Muscle of back (tissue), 11 donors: ENCODE data around the gene GRXCR1. TPM values are rescaled to one million over a fixed set of nuclear protein-coding genes. Genes with fewer than 3 reads are reported as not detected.

Experiments used
- DNase-seq, 3 donors: peaks; one replicate each; pipeline versions ENCODE4 v3.0.0 to v3.0.0-alpha.2; 2013
- polyA plus RNA-seq, 10 donors: library from polyadenylated mRNA; unstranded; fragments of 120-200 nt; gene quantifications; one replicate each; pipeline ENCODE4 v1.2.1, GENCODE V29; 2013; ENCODE audit not compliant: insufficient read length in 10 of 10

GRXCR1 gene
- polyA plus RNA-seq, 10 donors, result not detected

DNA sequence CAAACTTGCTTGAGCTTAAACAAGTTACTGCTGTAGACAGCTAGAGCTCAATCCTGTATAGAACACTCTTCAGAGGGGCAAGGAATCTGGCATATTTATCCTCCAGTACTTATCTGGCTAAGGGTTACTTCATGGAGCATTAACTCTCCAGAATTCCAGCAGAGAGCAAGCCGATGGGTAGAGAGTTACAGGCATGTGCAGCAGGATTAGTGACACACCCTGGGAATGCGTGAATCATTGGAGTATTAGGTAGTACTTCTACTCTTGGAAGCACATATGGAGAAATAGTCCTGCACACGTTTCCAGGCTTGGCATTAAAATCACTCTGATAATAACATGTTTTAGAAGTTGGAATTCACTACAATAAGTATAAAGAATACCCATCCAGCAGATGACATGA lies 35.4 kb downstream of the GRXCR1 start:
- DNase-seq, result no peak

DNA sequence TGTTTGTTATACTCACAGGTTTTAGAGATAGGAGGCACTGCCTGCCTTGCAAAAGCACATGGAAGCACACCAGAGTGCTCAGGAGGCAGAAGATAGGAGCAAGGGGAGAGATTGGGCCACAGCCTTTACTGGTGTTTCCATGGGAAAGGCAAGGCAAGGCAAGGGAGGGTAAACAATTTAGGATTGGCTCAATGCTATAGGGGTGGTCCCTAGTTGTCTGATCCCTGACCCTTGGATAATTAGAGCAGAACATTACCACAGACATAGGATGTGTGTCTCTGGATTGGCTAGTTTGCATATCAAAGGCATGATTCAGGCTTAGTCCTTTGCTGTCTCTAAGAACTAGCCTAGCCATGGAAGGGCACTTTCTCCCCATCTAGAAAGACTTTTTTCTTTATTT lies 36.1 kb downstream of the GRXCR1 start:
- DNase-seq, result no peak

DNA sequence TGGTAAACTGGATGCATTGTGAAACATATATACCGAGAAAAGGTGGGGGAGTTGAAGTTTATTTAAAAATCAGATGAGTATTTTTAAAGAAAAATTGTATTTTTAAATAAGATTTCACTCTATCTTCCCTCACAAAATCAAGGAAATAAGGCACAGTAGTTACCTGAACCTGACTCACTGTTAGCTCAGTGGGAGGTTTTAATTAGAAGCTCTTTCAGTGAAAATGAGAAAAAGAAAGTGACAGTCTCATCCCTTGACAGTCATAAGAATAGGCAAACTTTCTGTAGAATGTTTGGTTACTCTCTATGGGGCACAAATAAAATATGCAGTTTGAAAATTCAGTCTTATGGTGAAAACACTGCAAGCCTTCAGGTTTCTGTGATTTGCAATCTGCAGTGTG lies 49.7 kb downstream of the GRXCR1 start:
- no peak for DNase-seq

DNA sequence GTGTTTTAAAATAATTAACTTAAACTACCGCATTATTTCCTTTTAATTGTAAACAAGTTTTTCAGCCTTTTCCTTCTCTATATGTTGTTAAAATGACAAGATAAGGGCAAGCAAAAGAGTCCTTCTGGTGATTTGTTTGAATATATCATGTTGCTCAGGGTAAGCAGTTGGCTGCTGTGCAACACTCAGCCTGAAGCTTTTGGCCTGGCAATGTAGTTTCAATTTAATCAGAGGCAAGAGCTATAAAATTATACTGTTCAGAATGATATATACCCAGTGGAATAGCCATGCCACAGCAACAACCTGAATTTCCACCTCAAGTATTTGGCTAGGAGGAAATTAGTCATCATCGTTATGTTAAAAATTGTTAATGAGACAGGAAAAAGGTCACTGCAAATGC lies 53.4 kb downstream of the GRXCR1 start:
- DNase-seq, result no peak

DNA sequence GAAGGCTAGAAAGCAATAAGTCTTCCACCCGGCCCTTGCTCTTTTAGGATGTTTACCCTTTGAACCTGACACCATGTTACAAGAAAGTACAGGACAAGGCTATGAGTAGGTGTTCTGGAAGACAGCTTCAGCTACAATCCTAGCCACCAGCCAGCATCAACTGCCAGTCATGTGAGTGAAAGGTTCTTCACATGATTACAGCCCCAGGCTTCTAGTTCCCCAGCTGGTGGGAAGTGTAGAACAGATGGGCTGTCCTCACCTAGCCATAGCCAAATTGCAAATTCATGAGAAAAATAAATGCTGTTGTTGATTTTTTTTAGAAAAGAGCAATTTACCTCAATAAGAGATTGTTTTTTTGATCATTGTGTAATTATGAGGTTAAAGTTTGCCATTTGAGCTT lies 60.8 kb downstream of the GRXCR1 start:
- no peak for DNase-seq

DNA sequence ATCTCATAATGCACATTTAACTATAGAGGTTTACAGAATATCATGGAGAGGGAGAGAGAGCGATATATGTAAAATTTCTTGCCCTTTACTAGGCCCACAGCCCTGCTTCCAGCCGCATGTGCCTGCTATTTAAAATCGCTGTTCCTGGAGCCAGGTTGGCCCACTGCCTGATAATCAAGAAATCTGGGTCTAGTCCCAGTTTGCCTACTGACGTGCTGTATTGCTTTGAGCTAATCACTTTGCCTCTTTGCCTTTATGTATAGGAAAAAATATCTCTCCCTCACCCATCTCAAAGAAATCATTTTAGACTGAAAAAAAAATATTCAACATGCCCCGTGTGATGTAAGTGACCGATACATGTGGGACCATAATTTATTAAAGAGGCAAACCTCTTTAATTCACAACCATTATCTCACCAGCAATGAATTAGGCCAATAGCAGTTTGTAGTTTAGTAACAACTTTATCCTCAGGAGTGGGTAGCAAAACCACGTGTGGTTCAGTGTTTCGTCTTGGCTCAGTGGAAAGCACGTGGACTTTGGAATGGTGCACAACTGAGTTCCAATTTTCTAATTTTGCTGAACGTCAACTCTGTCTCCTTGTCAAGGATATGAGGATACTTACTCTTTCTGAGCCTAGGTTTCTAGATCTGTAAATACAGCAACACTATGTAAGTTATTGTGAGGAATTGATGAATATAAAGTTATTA lies 62.6 kb downstream of the GRXCR1 start:
- peak in 2 of 3 donors; percentile 3 to 5 for DNase-seq

DNA sequence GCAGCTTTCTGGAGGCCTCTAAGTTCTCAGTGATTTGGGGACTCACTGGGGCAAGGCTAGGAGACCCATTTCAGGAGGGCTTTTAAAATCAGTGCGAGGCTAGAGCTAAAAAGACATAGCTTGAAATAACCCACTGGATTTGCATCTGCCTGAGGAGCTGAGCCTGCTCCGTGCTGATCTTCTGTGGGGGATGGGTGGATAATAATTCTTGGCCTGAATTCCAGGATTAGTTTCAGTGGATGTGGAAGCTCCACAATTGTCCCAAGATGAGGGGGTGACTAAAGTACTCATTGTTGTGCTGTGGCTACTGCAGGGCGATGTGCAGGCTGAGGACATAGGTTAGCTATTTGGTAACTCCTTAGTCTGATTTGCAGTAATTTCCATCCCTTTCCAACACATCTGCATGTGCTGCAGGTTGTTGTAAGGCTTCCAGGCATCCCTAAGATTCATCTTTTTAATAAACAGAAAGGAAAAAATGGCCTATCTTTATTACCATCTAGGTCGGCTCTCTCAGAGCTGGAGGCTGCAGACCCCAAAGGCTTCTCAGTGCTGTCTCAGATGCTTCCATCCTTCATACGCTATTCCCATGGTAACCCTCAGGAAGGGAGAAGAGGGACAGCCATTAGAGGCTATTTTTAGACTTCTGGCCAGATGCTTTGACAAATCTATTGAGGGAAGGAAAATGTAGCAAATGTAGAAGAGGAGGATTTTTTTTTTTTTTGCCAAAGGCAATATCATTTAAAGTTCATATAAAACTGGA lies 63.4 kb downstream of the GRXCR1 start:
- DNase-seq, result peak in 2 of 3 donors; percentile 7 to 34

DNA sequence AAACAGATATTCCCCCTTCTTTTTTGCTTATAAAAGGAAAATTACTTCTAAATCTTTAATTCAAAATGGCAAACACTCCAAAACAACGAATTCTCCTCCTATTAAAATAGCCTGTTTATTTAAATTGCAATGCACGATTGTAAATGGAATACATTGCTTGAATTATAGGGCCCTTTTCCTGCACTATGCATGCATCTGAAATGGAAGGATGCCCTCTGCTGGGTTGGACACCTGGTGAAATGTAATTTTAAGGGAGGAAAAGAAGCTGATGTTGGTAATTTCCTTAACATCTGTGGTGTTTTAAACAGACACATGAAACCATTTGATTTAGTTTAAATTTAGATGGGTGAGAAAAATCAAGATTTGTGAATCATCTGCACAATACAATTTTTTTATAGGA lies 72.8 kb downstream of the GRXCR1 start:
- peak in 1 of 3 donors; percentile 8 for DNase-seq

DNA sequence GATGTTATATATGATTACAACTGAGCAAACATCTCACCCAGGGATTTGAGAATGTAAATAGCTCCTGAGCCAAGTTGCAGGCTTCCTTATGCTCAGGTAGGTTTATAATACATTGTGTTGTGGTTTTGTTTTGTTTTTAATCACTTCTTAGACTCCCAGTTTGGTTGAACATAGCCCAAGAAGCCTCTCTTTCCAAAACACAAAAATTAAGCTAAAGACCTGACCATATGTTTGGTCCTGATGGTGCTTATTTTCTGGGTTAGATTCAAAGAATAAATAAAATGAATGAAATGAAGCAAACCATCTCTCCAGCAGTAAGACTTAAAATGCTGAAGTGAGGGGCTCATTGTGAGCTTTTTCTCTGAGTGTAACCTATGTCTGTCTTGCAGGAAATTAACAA lies 93.5 kb downstream of the GRXCR1 start:
- DNase-seq, result no peak

DNA sequence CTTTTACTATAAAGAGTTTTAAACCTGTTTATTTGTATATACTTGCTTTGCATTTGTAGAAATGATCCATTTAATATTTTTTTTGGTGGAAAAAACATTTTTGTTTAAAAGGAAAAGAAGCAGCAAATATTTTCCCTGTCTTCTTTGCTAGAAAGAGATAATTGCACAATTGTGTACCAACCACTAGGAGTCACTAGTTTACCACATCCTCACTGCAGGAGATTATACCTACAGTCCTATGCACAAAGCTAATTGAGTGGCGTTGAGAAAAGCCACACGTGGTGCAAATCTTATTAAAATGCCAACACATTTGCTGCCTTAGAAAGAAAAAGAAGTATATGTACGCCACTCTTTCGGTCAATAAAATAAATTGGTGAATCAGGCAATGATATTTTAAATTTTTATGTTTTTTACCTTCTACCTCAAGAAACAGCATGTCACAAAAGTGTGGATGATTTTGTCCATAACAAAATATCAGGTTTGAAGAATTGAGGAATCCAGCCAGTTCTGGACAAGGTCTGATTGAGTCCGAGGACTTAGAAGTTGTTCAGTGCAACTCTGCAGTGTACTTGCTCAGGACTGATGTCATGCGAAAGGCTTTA lies 102.9 kb downstream of the GRXCR1 start:
- peak; percentile 4 to 12 (median 5) for DNase-seq

DNA sequence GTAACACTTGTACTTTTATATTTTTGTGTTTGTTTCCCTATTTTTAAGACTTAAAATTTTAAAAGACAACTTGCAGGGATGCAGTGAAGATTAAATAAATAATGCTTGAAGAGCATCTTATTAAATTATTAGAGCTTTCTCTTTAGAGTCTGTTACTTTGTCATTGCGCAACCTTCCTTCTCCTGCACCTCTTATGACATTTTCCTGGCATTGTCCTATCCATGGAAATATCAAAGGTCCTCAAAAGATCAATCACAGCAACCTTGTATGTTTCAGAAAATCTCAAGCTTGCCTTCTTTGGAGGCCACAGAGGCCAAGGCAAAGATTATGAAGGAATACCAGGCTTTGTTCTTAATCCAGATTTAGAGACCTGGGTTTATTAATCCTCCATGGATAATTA lies 116.3 kb downstream of the GRXCR1 start:
- no peak for DNase-seq

DNA sequence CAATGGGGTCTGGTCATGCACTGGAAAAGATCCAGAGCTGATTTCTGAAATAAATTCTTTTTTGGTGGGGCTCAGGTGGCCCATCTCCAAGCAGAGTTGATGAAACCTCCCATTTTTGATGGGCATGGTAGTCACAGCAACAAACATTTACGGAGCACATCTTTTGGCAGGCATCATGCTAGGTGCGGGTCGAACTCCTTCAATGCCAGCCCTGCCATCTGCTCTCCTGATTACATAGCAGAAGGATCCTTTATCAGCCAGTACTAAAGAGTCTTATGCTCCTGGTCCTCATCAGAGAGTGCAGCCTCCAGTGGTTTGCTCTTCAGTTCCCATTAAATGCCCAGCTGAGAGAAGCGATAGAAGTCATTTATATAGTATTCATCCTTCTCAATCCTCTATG lies 121.7 kb downstream of the GRXCR1 start:
- no peak for DNase-seq

DNA sequence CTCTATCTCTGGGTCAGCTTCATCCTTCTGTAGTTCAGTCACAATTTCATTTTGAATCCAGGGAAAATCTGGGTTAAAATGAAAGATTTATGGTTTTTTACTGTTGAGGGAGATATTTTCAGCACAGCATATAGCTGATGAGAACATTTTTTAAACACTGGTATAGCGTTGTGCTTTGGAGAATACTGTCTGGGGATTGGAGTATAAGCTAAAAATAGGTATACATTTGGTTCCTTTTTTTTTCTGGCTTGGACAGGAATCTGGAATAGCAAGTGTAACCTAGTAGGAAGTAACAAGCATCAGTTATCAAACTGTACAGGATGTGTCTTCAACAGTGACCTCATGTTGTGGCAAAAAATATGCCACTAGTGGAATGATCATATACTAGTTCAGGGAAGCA lies 149.1 kb downstream of the GRXCR1 start:
- no peak for DNase-seq

DNA sequence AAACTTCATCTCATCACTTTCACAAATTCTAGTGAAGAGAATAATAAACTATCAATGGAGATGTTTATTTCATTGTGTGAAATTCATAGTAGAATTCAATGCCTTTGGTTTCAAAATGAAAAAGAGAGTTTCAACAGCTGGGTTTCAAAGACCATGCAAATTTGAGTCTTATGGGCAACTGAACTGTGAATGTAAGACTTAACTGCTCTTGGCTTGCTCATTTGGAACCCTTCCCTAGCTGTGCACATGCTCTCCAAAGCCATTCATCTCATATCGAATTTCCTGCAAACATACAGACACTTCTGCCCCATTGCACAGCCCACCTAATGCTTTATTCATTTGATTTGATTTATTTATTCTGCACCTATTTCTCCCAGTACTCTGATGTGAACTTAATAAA lies 154.5 kb downstream of the GRXCR1 start:
- DNase-seq, result peak; percentile 26 to 56 (median 49)

DNA sequence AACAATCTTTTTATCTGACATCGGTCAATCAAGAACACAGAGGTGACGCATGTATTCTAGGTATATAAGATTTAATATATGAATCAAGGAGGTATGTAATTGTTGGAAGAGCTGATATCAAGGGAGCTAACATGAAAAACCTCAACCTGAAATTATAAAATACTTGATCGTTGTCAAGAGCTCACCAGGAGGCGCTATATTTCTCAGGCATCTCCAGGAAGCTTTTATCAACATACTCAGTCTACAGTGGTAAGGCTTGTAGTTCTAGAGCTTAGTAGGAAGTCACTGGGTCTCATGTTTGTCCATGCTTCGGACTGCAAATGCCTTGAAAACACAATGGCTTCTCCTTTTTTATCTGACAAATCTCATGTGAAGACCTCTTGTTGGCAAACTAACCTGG lies 156.1 kb downstream of the GRXCR1 start:
- no peak for DNase-seq

DNA sequence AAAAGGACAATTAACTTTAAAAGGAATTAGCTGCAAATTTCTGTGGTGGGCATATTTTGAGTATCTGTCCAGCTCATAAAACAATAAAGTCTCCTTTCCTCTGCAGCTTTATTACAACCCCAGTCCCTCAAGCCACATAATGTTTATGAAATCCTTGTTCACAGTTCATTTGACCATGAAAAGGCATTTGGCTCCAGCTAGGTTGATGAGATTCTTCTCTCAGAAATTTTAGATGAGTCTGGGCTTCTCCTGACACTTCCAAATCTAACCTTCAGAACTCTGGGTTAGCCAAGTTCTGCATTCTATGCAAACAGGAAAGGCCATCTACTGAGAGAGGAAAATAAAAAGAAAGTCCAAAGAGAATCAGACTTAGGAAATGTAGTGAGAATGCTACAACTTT lies 156.8 kb downstream of the GRXCR1 start:
- DNase-seq, result peak; percentile 1 to 30 (median 7)

DNA sequence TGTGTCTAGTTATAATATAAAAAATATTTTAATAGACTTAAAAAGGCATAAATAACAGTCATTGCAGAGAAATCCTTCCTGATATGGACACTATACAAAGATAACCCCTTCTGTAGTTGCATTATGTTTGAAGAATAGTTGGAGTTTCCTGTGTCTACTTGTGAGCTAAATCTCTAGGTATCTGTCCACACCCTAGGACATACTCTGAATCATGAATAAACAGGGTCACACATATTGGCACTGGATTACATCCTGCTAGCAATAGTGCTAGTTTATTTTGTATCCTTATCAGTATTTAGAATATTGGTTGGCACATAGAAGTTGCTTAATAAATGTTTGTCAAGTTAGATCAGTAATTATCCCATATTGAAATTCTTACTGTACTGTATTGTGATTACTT lies 173.9 kb downstream of the GRXCR1 start:
- DNase-seq, result no peak

DNA sequence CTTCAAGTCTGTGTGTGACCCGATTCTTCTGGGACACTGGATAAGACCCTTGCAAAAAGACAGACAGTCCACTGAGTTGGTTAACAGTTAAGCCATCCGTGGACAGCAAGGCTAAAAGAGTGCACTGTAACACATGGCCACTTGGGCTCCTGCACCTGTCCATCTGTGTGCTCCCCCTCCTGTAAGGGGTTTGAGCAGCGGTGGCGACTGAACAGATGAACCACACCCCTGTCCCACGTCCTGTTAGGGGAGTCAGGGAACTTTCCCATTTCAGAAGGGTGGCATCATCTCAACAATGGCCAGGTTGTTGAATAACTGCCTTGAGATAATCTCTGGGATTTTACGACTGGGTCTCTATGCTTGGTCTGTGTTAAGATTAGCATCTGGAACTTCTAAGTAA lies 178.6 kb downstream of the GRXCR1 start:
- DNase-seq, result no peak

Other genes with a start within 250 kb of the GRXCR1 start
- gene ATP8A1, start 235.6 kb upstream of the GRXCR1 start, polyA plus RNA-seq, result 10 to 100 TPM in 5 of 10 donors, 1 to 10 TPM in 5; 5.5 to 17.4 (median 9.3) TPM